ENCODE measurements around the gene IFNA2.

GRCh38 chr9:21402386-21403251, 17.4 kb upstream of the IFNA2 start:
- no peak for TF ChIP-seq POLR2AphosphoS5 (IDR thresholded peaks at IDR 0.05; ENCODE audit: low read depth, low read length)
- no peak for TF ChIP-seq POLR2A (IDR thresholded peaks at IDR 0.05; ENCODE audit: low read depth, low read length)
- TF ChIP-seq TAF1 (IDR thresholded peaks at IDR 0.05; ENCODE audit: low read depth, low read length), result no peak
